Stomach (tissue), 4 donors: ENCODE measurements around the gene LYVE1.

Source experiments
- CTCF ChIP-seq, 7 experiments: fragments of 450-650 bp in 4 of 7; fragments of 200-600 bp in 3 of 7; sonication (generic) in 3 of 7; IDR thresholded peaks; one replicate each; pipeline ENCODE4 v1.5.1; 2016 to 2019; ENCODE audit warnings: antibody characterized with exemption in 7 of 7, control low read depth in 2 of 7, mild to moderate bottlenecking in 1 of 7
- EP300 ChIP-seq: sonication (generic); formaldehyde crosslinking; IDR thresholded peaks from one replicate; pipeline ENCODE4 v1.6.1; 2017; ENCODE audit warnings: antibody characterized with exemption
- POLR2A ChIP-seq, 4 donors: fragments of 450-650 bp; IDR thresholded peaks; one replicate each; pipeline ENCODE4 v1.6.1; 2016; ENCODE audit warnings: antibody characterized with exemption in 4 of 4, control low read depth in 2 of 4, mild to moderate bottlenecking in 1 of 4, moderate library complexity in 1 of 4

GRCh38 chr11:10604340-10604748 is 35.9 kb upstream of the LYVE1 start:
- TF ChIP-seq POLR2A (IDR thresholded peaks at IDR 0.05) (no peak), CTCF (IDR thresholded peaks at IDR 0.05) (no peak), EP300 (no peak)
